ENCODE measurements around the gene INPP5D.

Gene INPP5D

GRCh38 chr2:233060980-233061590 is 943 bp downstream of the INPP5D start:
- Histone ChIP-seq H3K27ac (ENCODE audit: low read depth, low read length, poor library complexity, severe bottlenecking) (peak overlapping the region; percentile 94), H4K20me1 (ENCODE audit: insufficient read depth, low read length) (no peaks in the 10 kb centered on the region), H3K79me2 (ENCODE audit: insufficient read depth, low read length) (no peaks in the 10 kb centered on the region), H3K9me2 (ENCODE audit: low read depth, low read length) (no peaks in the 10 kb centered on the region), H3K4me1 (ENCODE audit: insufficient read depth, low read length, severe bottlenecking) (peaks cover 36% of the 10 kb centered on the region), H3K9ac (ENCODE audit: low read length) (peak overlapping the region; percentile 88), H3K4me2 (ENCODE audit: low read length) (peak overlapping the region; percentile 85), H3K36me3 (ENCODE audit: insufficient read depth, low read length) (peaks cover 22% of the 10 kb centered on the region), H3K9me3 (ENCODE audit: low read length) (no peaks in the 10 kb centered on the region), H3K4me3 (ENCODE audit: low read depth, low read length, poor library complexity, severe bottlenecking) (peak overlapping the region; percentile 75), H2AFZ (ENCODE audit: low read length) (no peak overlapping the region), H3F3A (ENCODE audit: insufficient read depth, low read length) (no peaks in the 10 kb centered on the region), H3K27me3 (ENCODE audit: insufficient read depth, low read length) (no peaks in the 10 kb centered on the region)
- TF ChIP-seq CTCF (IDR thresholded peaks at IDR 0.05; ENCODE audit: low read length) = no peak
- TF ChIP-seq EZH2 (IDR thresholded peaks at IDR 0.05; ENCODE audit: borderline replicate concordance, low read length) = no peak

GRCh38 chr2:233061591-233062450 is 1.7 kb downstream of the INPP5D start:
- Histone ChIP-seq H3K9me3 (ENCODE audit: low read length) (no peaks in the 10 kb centered on the region), H3K79me2 (ENCODE audit: insufficient read depth, low read length) (no peaks in the 10 kb centered on the region), H3K9me2 (ENCODE audit: low read depth, low read length) (no peaks in the 10 kb centered on the region), H3K4me3 (ENCODE audit: low read depth, low read length, poor library complexity, severe bottlenecking) (peak overlapping the region; percentile 75), H2AFZ (ENCODE audit: low read length) (no peak overlapping the region), H3K9ac (ENCODE audit: low read length) (peak overlapping the region; percentile 88), H3K4me2 (ENCODE audit: low read length) (peak overlapping the region; percentile 85), H3K27me3 (ENCODE audit: insufficient read depth, low read length) (no peaks in the 10 kb centered on the region), H3K27ac (ENCODE audit: low read depth, low read length, poor library complexity, severe bottlenecking) (peak overlapping the region; percentile 94), H3K4me1 (ENCODE audit: insufficient read depth, low read length, severe bottlenecking) (peaks cover 36% of the 10 kb centered on the region), H4K20me1 (ENCODE audit: insufficient read depth, low read length) (no peaks in the 10 kb centered on the region), H3F3A (ENCODE audit: insufficient read depth, low read length) (no peaks in the 10 kb centered on the region), H3K36me3 (ENCODE audit: insufficient read depth, low read length) (peaks cover 29% of the 10 kb centered on the region)
- peak; percentile 46 for TF ChIP-seq CTCF (IDR thresholded peaks at IDR 0.05; ENCODE audit: low read length)
- TF ChIP-seq EZH2 (IDR thresholded peaks at IDR 0.05; ENCODE audit: borderline replicate concordance, low read length) = no peak

- H4K20me1 ChIP-seq (ENCODE audit: insufficient read depth, low read length) = no peaks in the 10 kb centered on the region
These were observed 2.3 kb downstream of the INPP5D start for GRCh38 chr2:233062451-233062850.

More at GRCh38 chr2:233062451-233062850, 2.3 kb downstream of the INPP5D start:
- H3K9me3 ChIP-seq (ENCODE audit: low read length) = no peaks in the 10 kb centered on the region; the same call in 1 of the 2 replicates
- TF ChIP-seq CTCF (IDR thresholded peaks at IDR 0.05; ENCODE audit: low read length) (no peak), EZH2 (IDR thresholded peaks at IDR 0.05; ENCODE audit: borderline replicate concordance, low read length) (no peak)
- no peak overlapping the region for H2AFZ ChIP-seq (ENCODE audit: low read length)
- no peaks in the 10 kb centered on the region for H3K79me2 ChIP-seq (ENCODE audit: insufficient read depth, low read length)
- peak overlapping the region; percentile 94 for H3K27ac ChIP-seq (ENCODE audit: low read depth, low read length, poor library complexity, severe bottlenecking)
- H3K9ac ChIP-seq (ENCODE audit: low read length) = peak overlapping the region; percentile 88
- H3K36me3 ChIP-seq (ENCODE audit: insufficient read depth, low read length) = peaks cover 36% of the 10 kb centered on the region
- H3K4me2 ChIP-seq (ENCODE audit: low read length) = peak overlapping the region; percentile 85
- no peaks in the 10 kb centered on the region for H3F3A ChIP-seq (ENCODE audit: insufficient read depth, low read length)
- peaks cover 36% of the 10 kb centered on the region for H3K4me1 ChIP-seq (ENCODE audit: insufficient read depth, low read length, severe bottlenecking)
- no peaks in the 10 kb centered on the region for H3K9me2 ChIP-seq (ENCODE audit: low read depth, low read length)
- no peaks in the 10 kb centered on the region for H3K27me3 ChIP-seq (ENCODE audit: insufficient read depth, low read length)
- peak overlapping the region; percentile 75 for H3K4me3 ChIP-seq (ENCODE audit: low read depth, low read length, poor library complexity, severe bottlenecking)

All from OCI-LY1 (cell line).